Heart right ventricle (tissue), 16 donors: ENCODE data around the gene CDK12. TPM values are rescaled to one million over a fixed set of nuclear protein-coding genes. Genes with fewer than 3 reads are reported as not detected.
"Not testable (repeated sequence)": the region's sequence is repeated elsewhere in the genome, so short reads cannot be mapped to it uniquely, and the experiment has no call there.

Experiments used
- ATAC-seq, 8 donors: fragments of 200-7000 bp; cut with Tn5 transposase; one replicate each; pipeline ENCODE4 v1.9.1; 2020; ENCODE audit warnings: mild to moderate bottlenecking in 8 of 8, moderate library complexity in 8 of 8, moderate number of reproducible peaks in 1 of 8
- DNase-seq, 2 donors: peaks; one replicate each; pipeline ENCODE4 v3.0.0-alpha.2; 2020
- H3K27ac ChIP-seq, 10 donors: fragments of 200-600 bp; sonication (generic) in 2 of 10; one replicate each; pipeline versions ENCODE4 v1.5.0 to v1.8.0; 2020 to 2022; ENCODE audit warnings: mild to moderate bottlenecking in 3 of 10
- H3K27me3 ChIP-seq, 7 donors: fragments of 200-600 bp; one replicate each; pipeline ENCODE4 v1.8.0; 2021 to 2022; ENCODE audit warnings: mild to moderate bottlenecking in 2 of 7
- H3K36me3 ChIP-seq, 9 donors: fragments of 200-600 bp; sonication (generic) in 1 of 9; one replicate each; pipeline versions ENCODE4 v1.5.0 to v1.8.0; 2020 to 2022; ENCODE audit warnings: mild to moderate bottlenecking in 2 of 9
- H3K4me1 ChIP-seq, 9 donors: fragments of 200-600 bp; sonication (generic) in 1 of 9; one replicate each; pipeline versions ENCODE4 v1.5.0 to v1.8.0; 2020 to 2022; ENCODE audit warnings: mild to moderate bottlenecking in 4 of 9
- H3K4me3 ChIP-seq, 10 donors: fragments of 200-600 bp; sonication (generic) in 2 of 10; one replicate each; pipeline versions ENCODE4 v1.5.0 to v1.8.0; 2020 to 2022; ENCODE audit warnings: mild to moderate bottlenecking in 7 of 10, moderate library complexity in 2 of 10
- H3K9me3 ChIP-seq, 11 donors: fragments of 200-600 bp in 10 of 11; sonication (generic) in 2 of 11; one replicate each; pipeline versions ENCODE4 v1.5.0 to v1.8.0; 2013 to 2022; ENCODE audit warnings: mild to moderate bottlenecking in 2 of 11, control low read depth in 1 of 11, moderate library complexity in 1 of 11
- CTCF ChIP-seq, 9 donors: fragments of 200-600 bp; sonication (generic) in 2 of 9; IDR thresholded peaks; one replicate each; pipeline versions ENCODE4 v1.5.0 to v1.8.0; 2021 to 2022; ENCODE audit warnings: antibody characterized with exemption in 9 of 9, mild to moderate bottlenecking in 5 of 9, moderate library complexity in 1 of 9
- WGBS, 2 donors: extraction: QIAGEN DNeasy Blood & Tissue Kit; methylation state at CpG; one replicate each; pipeline ENCODE4 v1.1.7; 2013; ENCODE audit warnings: inconsistent platforms in 1 of 2; 5-methylcytosine and 5-hydroxymethylcytosine counted together
- intact Hi-C, 10 donors: fragments of 100-400 bp; cut with DNase I; formaldehyde crosslinking; loops; one replicate each; pipeline versions ENCODE4 v1.11.1 to v1.14.2; 2022
- long read RNA-seq, 3 donors: library from polyadenylated mRNA; unstranded; transcript quantifications; one replicate each; pipeline ENCODE4 v2.0.0, GENCODE V29; 2020 to 2021
- polyA plus RNA-seq, 2 donors: library from polyadenylated mRNA; stranded (reverse); fragments of 200-250 nt; gene quantifications; one replicate each; pipeline ENCODE4 v1.2.3, GENCODE V29; 2013
- total RNA-seq, 10 donors: library from RNA; stranded (reverse); fragmentation: NEBNext Ultra II Directional in 3 of 10; extraction: Animal tissue kit (Norgen Biotek cat#: 25700) in 3 of 10; gene quantifications; one replicate each; pipeline versions ENCODE4 v1.2.1 to v1.2.4, GENCODE V29; 2021 to 2023
- donor health status: Arrhythmogenic right ventricular cardiomyopathy.
- donor health status: ischemic (EF 13 %, LVEDD 7.1; RV severe dilation, severe dysfunction).
- donor health status: healthy with polysubstance abuse.
- donor health status: DM: no; HTN: yes; CAD: no.
- donor health status: DM: no; HTN: no; CAD: no.
- donor health status: ischemic (EF 25% LVEDD 6.9; RV normal size, moderate dysfunction).
- donor health status: ischemic (EF 25% LVEDD 5.7; RV mildly dilated, moderate dysfunction).
- donor health status: healthy.
- donor health status: DM: yes; HTN: yes; CAD: no.
- donor health status: Ischemic cardiomyopathy.
- donor health status: ischemic (EF 35%, LVEDD 5.7; RV mildly dilated, moderate dysfunction).
- donor health status: nonischemic (EF 11% LVEDD 7.7; RV severe dilation, severe dysfunction).
- donor health status: DM: yes; HTN: yes; CAD: no.
- donor health status: PGD.
- donor health status: ischemic (EF 29% LVEDD 5.4; RV normal size, mild dysfunction).
- donor health status: nonischemic (EF 23%, LVEDD 6.1; RV moderate dilation, normal function).

Gene CDK12
- total RNA-seq (10 to 100 TPM; 20.0 to 29.3 (median 24.3) TPM), polyA plus RNA-seq (1 to 10 TPM; 5.0 to 9.6 TPM)
- long read RNA-seq, donor 1, full-length matches to known transcripts = 2 of 5 reads
- long read RNA-seq, donor 1, partial matches to known transcripts = 2 of 5 reads
- long read RNA-seq, donor 1, other reads (novel, unspliced or antisense) = 1 of 5 reads
- long read RNA-seq, donor 2, partial matches to known transcripts = 2 of 5 reads
- long read RNA-seq, donor 2, other reads (novel, unspliced or antisense) = 1 of 5 reads
- long read RNA-seq, donor 3, transcript CDK12-208 (1 exons, 1,963 nt) = major isoform, 5 of 12 reads
- long read RNA-seq, donor 3, partial matches to known transcripts = 3 of 12 reads
- long read RNA-seq, donor 3, other reads (novel, unspliced or antisense) = 4 of 12 reads

GRCh38 chr17:39461113-39461925, at the start of gene CDK12:
Gene CDK12 (plus strand): TSS chr17:39461486. CDS start chr17:39462072, 586 bp downstream.
- ATAC-seq = peak; percentile 92 to 96 (median 94)
- TF ChIP-seq CTCF (IDR thresholded peaks at IDR 0.05) = no peak

GRCh38 chr17:39416141-39416540, 45.1 kb upstream of the CDK12 start:
- no peak for TF ChIP-seq CTCF (IDR thresholded peaks at IDR 0.05)
- no peaks in the 10 kb centered on the region for H3K9me3 ChIP-seq
- no peaks in the 10 kb centered on the region for H3K27me3 ChIP-seq
- no peak for ATAC-seq
- WGBS, 2 donors = 71 to 76% methylated on average over 1 of the region's 1 CpG
- intact Hi-C loops = loop anchor here in 1 of 10 donors (10.0 kb wide), 1 partner anchor 109 kb away; no protein-coding TSS in a partner anchor
- DNase-seq = no peak
- no peaks in the 10 kb centered on the region for H3K4me1 ChIP-seq
- no peak overlapping the region for H3K27ac ChIP-seq
- H3K4me3 ChIP-seq = no peak overlapping the region
- peaks cover 0 to 100% (median 63%) of the 10 kb centered on the region in 9 donors for H3K36me3 ChIP-seq

More at GRCh38 chr17:39461113-39461925, at the start of gene CDK12:
- Histone ChIP-seq H3K9me3 (no peaks in the 10 kb centered on the region), H3K27me3 (no peaks in the 10 kb centered on the region), H3K27ac (peak within 1 kb of the TSS; percentile 93 to 99 (median 98)), H3K4me3 (peak within 1 kb of the TSS; percentile 65 to 97 (median 84)), H3K36me3 (peaks cover 0 to 2% (median 0%) of the 10 kb centered on the region in 9 donors), H3K4me1 (peaks cover 4 to 42% (median 29%) of the 10 kb centered on the region in 9 donors)
- DNase-seq = peak; percentile 88 to 98
- WGBS, 2 donors = 1 to 3% methylated on average over 48 to 51 of the region's 51 CpGs
- intact Hi-C loops = no loop called here

GRCh38 chr17:39429600-39429999, 31.7 kb upstream of the CDK12 start:
- Histone ChIP-seq H3K4me3 (no peak overlapping the region), H3K4me1 (peaks cover 0 to 5% (median 0%) of the 10 kb centered on the region in 9 donors), H3K27me3 (no peaks in the 10 kb centered on the region), H3K36me3 (peaks cover 2 to 100% (median 83%) of the 10 kb centered on the region in 9 donors), H3K27ac (no peak overlapping the region), H3K9me3 (no peaks in the 10 kb centered on the region)
- intact Hi-C loops = no loop called here
- no peak for TF ChIP-seq CTCF (IDR thresholded peaks at IDR 0.05)
- ATAC-seq (no peak), DNase-seq (no peak)
- 98% methylated on average over 4 of the region's 4 CpGs for WGBS, 2 donors

- DNase-seq, intact Hi-C loops, H3K4me3 ChIP-seq, ATAC-seq, H3K9me3 ChIP-seq, H3K27ac ChIP-seq, H3K27me3 ChIP-seq, H3K4me1 ChIP-seq: not testable (repeated sequence)
- peaks cover 0 to 100% (median 76%) of the 10 kb centered on the region in 9 donors for H3K36me3 ChIP-seq
- WGBS, 2 donors = 96 to 100% methylated on average over 2 of the region's 2 CpGs
Measured at GRCh38 chr17:39439868-39440267, 21.4 kb upstream of the CDK12 start.
